GM23338 (cell line): ENCODE measurements around the gene METTL5. TPM values are rescaled to one million over a fixed set of nuclear protein-coding genes. Genes with fewer than 3 reads are reported as not detected.
"Not testable (repeated sequence)": the region's sequence is repeated elsewhere in the genome, so short reads cannot be mapped to it uniquely, and the experiment has no call there.

Experiments
- ATAC-seq: fragments of 200-7000 bp; cut with Tn5 transposase; 3 replicates; pipeline ENCODE4 v1.9.1; 2020
- DNase-seq: peaks from one replicate; pipeline ENCODE4 v3.0.0-alpha.2; 2015; ENCODE audit warnings: low spot score
- H2AFZ ChIP-seq: fragments of 200-600 bp; sonication (generic); 2 replicates; pipeline ENCODE4 v1.8.0; 2016; ENCODE audit warnings: antibody characterized with exemption, mild to moderate bottlenecking, moderate library complexity
- H3F3A ChIP-seq: fragments of 200-600 bp; sonication (generic); replicated peaks from 2 replicates; pipeline ENCODE4 v1.8.0; 2017; ENCODE audit warnings: antibody characterized with exemption, mixed run types, low read depth
- H3K27ac ChIP-seq: fragments of 200-600 bp; sonication (generic); 2 replicates; pipeline ENCODE4 v1.6.1; 2016; ENCODE audit warnings: low read depth
- H3K27me3 ChIP-seq: fragments of 200-600 bp; sonication (generic); 2 replicates; pipeline ENCODE4 v1.8.0; 2016; ENCODE audit warnings: mild to moderate bottlenecking, mixed run types, moderate library complexity; ENCODE audit not compliant: insufficient read depth
- H3K36me3 ChIP-seq: fragments of 200-600 bp; sonication (generic); 2 replicates; pipeline ENCODE4 v1.8.0; 2016; ENCODE audit warnings: mild to moderate bottlenecking; ENCODE audit not compliant: insufficient read depth
- H3K4me1 ChIP-seq: fragments of 200-600 bp; sonication (generic); 2 replicates; pipeline ENCODE4 v1.8.0; 2016; ENCODE audit warnings: mild to moderate bottlenecking, moderate library complexity; ENCODE audit not compliant: insufficient read depth
- H3K4me2 ChIP-seq: fragments of 200-600 bp; sonication (generic); 2 replicates; pipeline ENCODE4 v1.7.1; 2017; ENCODE audit warnings: mixed run types
- H3K4me3 ChIP-seq: fragments of 200-600 bp; sonication (generic); 2 replicates; pipeline ENCODE4 v1.6.1; 2016; ENCODE audit warnings: mixed run types
- H3K79me2 ChIP-seq: fragments of 200-600 bp; sonication (generic); replicated peaks from 2 replicates; pipeline ENCODE4 v1.8.0; 2017; ENCODE audit warnings: mild to moderate bottlenecking; ENCODE audit not compliant: insufficient read depth
- H3K9me2 ChIP-seq: fragments of 200-600 bp; sonication (generic); 2 replicates; pipeline ENCODE4 v1.8.0; 2017; ENCODE audit not compliant: insufficient read depth
- H4K20me1 ChIP-seq: fragments of 200-600 bp; sonication (generic); replicated peaks from 2 replicates; pipeline ENCODE4 v1.8.0; 2017; ENCODE audit warnings: mild to moderate bottlenecking; ENCODE audit not compliant: insufficient read depth
- H3K27ac Mint-ChIP-seq: 2 replicates; pipeline ENCODE4 v1.8.0; 2020; ENCODE audit warnings: inconsistent platforms, mild to moderate bottlenecking, moderate library complexity, mixed read lengths
- H3K27me3 Mint-ChIP-seq: 3 replicates; pipeline ENCODE4 v1.8.0; 2022; ENCODE audit warnings: low read depth, mild to moderate bottlenecking, moderate library complexity, mixed read lengths, inconsistent platforms; ENCODE audit not compliant: insufficient read depth, poor library complexity
- H3K36me3 Mint-ChIP-seq: 3 replicates; pipeline ENCODE4 v1.8.0; 2021; ENCODE audit warnings: low read depth, mild to moderate bottlenecking, inconsistent platforms, moderate library complexity, mixed read lengths
- H3K4me1 Mint-ChIP-seq: 3 replicates; pipeline ENCODE4 v1.8.0; 2020; ENCODE audit warnings: mild to moderate bottlenecking, inconsistent platforms, mixed read lengths
- H3K4me3 Mint-ChIP-seq: 3 replicates; pipeline ENCODE4 v1.8.0; 2021; ENCODE audit warnings: moderate library complexity, mild to moderate bottlenecking, inconsistent platforms, mixed read lengths
- H3K9me3 Mint-ChIP-seq: 3 replicates; pipeline ENCODE4 v1.8.0; 2020; ENCODE audit warnings: moderate library complexity, mild to moderate bottlenecking, inconsistent platforms, mixed read lengths
- CTCF ChIP-seq, 2 experiments: fragments of 200-600 bp in 1 of 2; sonication (generic) in 1 of 2; conservative IDR thresholded peaks; 2 replicates each; pipeline versions ENCODE4 v1.5.1 to v1.6.1; 2016 to 2017; ENCODE audit warnings: antibody characterized with exemption in 2 of 2, low read depth in 2 of 2, mild to moderate bottlenecking in 2 of 2, moderate library complexity in 1 of 2
- ETS1 ChIP-seq: IDR thresholded peaks from 2 replicates; pipeline ENCODE4 v1.6.1; 2016; ENCODE audit warnings: antibody characterized with exemption
- EZH2 ChIP-seq: fragments of 200-600 bp; sonication (generic); IDR thresholded peaks from one replicate; pipeline ENCODE4 v1.8.0; 2017; ENCODE audit warnings: antibody characterized with exemption, mild to moderate bottlenecking, low read depth; ENCODE audit not compliant: unreplicated experiment
- EZH2phosphoT487 ChIP-seq: fragments of 200-600 bp; sonication (generic); IDR thresholded peaks from one replicate; pipeline ENCODE4 v1.8.1; 2018; ENCODE audit warnings: antibody characterized with exemption; ENCODE audit not compliant: unreplicated experiment
- JUNB ChIP-seq: IDR thresholded peaks from one replicate; pipeline ENCODE4 v1.6.1; 2016; ENCODE audit warnings: antibody characterized with exemption; ENCODE audit not compliant: unreplicated experiment
- POLR2AphosphoS5 ChIP-seq: IDR thresholded peaks from 2 replicates; pipeline ENCODE4 v1.6.1; 2016; ENCODE audit warnings: antibody characterized with exemption, low read depth
- STAT1 ChIP-seq: IDR thresholded peaks from one replicate; pipeline ENCODE4 v1.6.1; 2016; ENCODE audit warnings: antibody characterized with exemption; ENCODE audit not compliant: unreplicated experiment
- ZNF114 ChIP-seq: fragments of 250-450 bp; sonication (Bioruptor Pico); IDR thresholded peaks from 2 replicates; pipeline ENCODE4 v1.5.0; 2020; ENCODE audit warnings: mild to moderate bottlenecking, moderate library complexity
- ZNF331 ChIP-seq: fragments of 250-450 bp; sonication (Bioruptor Pico); IDR thresholded peaks from 2 replicates; pipeline ENCODE4 v1.5.0; 2020; ENCODE audit warnings: low read depth, mild to moderate bottlenecking, moderate library complexity
- ZNF462 ChIP-seq: fragments of 250-450 bp; sonication (Bioruptor Pico); IDR thresholded peaks from 2 replicates; pipeline ENCODE4 v1.5.0; 2020; ENCODE audit warnings: mild to moderate bottlenecking, moderate library complexity
- polyA plus RNA-seq: library from polyadenylated mRNA; unstranded; fragments of >200 nt; fragmentation: Nextera tagmentation; extraction: Ambion mirVana; gene quantifications from 2 replicates; pipeline ENCODE4 v1.2.1, GENCODE V29; 2016
- total RNA-seq: library from RNA; depleted of rRNA; stranded (reverse); fragments of >200 nt; shearing (Covaris generic); gene quantifications from 2 replicates; pipeline ENCODE4 v1.2.3, GENCODE V29; 2014

Gene METTL5
- total and polyA plus RNA-seq, 2 experiments from 2014 or later, result 74.8 to 233 TPM

GRCh38 chr2:169855281-169856258 is 30.9 kb upstream of the METTL5 start:
- H3K27me3 Mint-ChIP-seq, H3F3A ChIP-seq, H3K36me3 ChIP-seq, H3K9me2 ChIP-seq, H3K27me3 ChIP-seq, H3K4me1 ChIP-seq, H2AFZ ChIP-seq, H3K4me1 Mint-ChIP-seq, H3K4me3 ChIP-seq, H3K27ac ChIP-seq, H3K4me2 ChIP-seq, ATAC-seq, DNase-seq, H4K20me1 ChIP-seq, H3K27ac Mint-ChIP-seq, H3K4me3 Mint-ChIP-seq: not testable (repeated sequence)
- Mint-ChIP-seq H3K9me3 (peaks cover 11% of the 10 kb centered on the region; the same call in 2 of the 3 replicates), H3K36me3 (peaks cover 24% of the 10 kb centered on the region; the same call in 2 of the 3 replicates)
- H3K79me2 ChIP-seq, result peaks cover 29% of the 10 kb centered on the region

- DNase-seq (no peak), ATAC-seq (no peak)
- no peaks in the 10 kb centered on the region for H3K27me3 ChIP-seq
- Mint-ChIP-seq H3K4me3 (no peak overlapping the region), H3K36me3 (peaks cover 31% of the 10 kb centered on the region; the same call in 2 of the 3 replicates), H3K27ac (no peak overlapping the region), H3K4me1 (no peaks in the 10 kb centered on the region; the same call in 2 of the 3 replicates), H3K27me3 (no peaks in the 10 kb centered on the region), H3K9me3 (peaks cover 11% of the 10 kb centered on the region; the same call in 2 of the 3 replicates)
- peak overlapping the region; percentile 51; the same call in 1 of the 2 replicates for H3K27ac ChIP-seq
- H3F3A ChIP-seq, result no peaks in the 10 kb centered on the region
- no peaks in the 10 kb centered on the region; the same call in 1 of the 2 replicates for H3K9me2 ChIP-seq
- H3K36me3 ChIP-seq, result no peaks in the 10 kb centered on the region
- 0 out of 2 replicates have a peak, but pooled peaks cover 6% of the 10 kb centered on the region for H3K4me1 ChIP-seq
- H3K4me3 ChIP-seq, result no peak overlapping the region
- H3K79me2 ChIP-seq, result peaks cover 48% of the 10 kb centered on the region
- H4K20me1 ChIP-seq, result no peaks in the 10 kb centered on the region
- H2AFZ ChIP-seq, result no peak overlapping the region
- no peak overlapping the region for H3K4me2 ChIP-seq
- no peak for TF ChIP-seq CTCF (conservative IDR thresholded peaks at IDR 0.05; ENCODE audit: low read depth in 2 of 2)
- no peak for TF ChIP-seq POLR2AphosphoS5
- TF ChIP-seq EZH2phosphoT487, result no peak
- no peak for TF ChIP-seq STAT1
- no peak for TF ChIP-seq ZNF462
- no peak for TF ChIP-seq ETS1
- TF ChIP-seq JUNB, result no peak
- TF ChIP-seq ZNF114, result no peak
- TF ChIP-seq EZH2, result no peak
- TF ChIP-seq ZNF331 (CRISPR knock-in tag), result no peak
Measured at GRCh38 chr2:169853041-169853668, 28.4 kb upstream of the METTL5 start.
